Uterus (tissue), 2 donors: Measurements from ENCODE around the gene SYTL5.

Experiments
- POLR2A ChIP-seq, 2 donors: fragments of 450-650 bp; IDR thresholded peaks; one replicate each; pipeline ENCODE4 v1.6.1; 2016; ENCODE audit warnings: antibody characterized with exemption in 2 of 2, mild to moderate bottlenecking in 1 of 2, moderate library complexity in 1 of 2
- TF ChIP-seq, protein P1 (sequence below), 4 experiments: fragments of 200-600 bp in 2 of 4; fragments of 450-650 bp in 2 of 4; sonication (generic) in 2 of 4; IDR thresholded peaks; one replicate each; pipeline ENCODE4 v1.5.1; 2016 to 2019; ENCODE audit warnings: antibody characterized with exemption in 4 of 4, mild to moderate bottlenecking in 2 of 4, moderate library complexity in 1 of 4

DNA sequence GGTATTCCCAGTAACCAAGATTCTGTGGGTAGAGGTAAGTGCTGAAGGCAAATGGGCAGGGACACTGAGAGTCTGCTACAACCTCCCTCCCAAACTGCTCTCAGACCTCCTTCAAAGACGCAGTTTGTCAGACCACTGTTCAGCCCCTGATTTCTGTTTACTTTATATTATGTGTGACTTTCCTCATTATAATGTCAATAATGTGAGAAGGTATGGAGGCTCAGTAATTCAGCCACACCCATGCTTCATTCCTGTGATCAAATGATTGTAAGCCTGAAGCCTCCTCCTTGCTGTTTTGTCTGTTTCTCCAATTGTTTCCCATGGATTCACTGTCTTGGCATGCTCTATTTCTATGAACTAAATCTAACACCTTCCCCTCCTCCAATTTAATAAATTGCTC lies 75.6 kb downstream of the SYTL5 start:
- TF ChIP-seq POLR2A (IDR thresholded peaks at IDR 0.05) = no peak
- TF ChIP-seq, protein P1, sequence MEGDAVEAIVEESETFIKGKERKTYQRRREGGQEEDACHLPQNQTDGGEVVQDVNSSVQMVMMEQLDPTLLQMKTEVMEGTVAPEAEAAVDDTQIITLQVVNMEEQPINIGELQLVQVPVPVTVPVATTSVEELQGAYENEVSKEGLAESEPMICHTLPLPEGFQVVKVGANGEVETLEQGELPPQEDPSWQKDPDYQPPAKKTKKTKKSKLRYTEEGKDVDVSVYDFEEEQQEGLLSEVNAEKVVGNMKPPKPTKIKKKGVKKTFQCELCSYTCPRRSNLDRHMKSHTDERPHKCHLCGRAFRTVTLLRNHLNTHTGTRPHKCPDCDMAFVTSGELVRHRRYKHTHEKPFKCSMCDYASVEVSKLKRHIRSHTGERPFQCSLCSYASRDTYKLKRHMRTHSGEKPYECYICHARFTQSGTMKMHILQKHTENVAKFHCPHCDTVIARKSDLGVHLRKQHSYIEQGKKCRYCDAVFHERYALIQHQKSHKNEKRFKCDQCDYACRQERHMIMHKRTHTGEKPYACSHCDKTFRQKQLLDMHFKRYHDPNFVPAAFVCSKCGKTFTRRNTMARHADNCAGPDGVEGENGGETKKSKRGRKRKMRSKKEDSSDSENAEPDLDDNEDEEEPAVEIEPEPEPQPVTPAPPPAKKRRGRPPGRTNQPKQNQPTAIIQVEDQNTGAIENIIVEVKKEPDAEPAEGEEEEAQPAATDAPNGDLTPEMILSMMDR (IDR thresholded peaks at IDR 0.05) = no peak
